ENCODE results near the gene OGT. TPM values are rescaled to one million over a fixed set of nuclear protein-coding genes. Genes with fewer than 3 reads are reported as not detected.

Gene OGT
- total RNA-seq, 1 donor from 2014 or later: 64.2 TPM

- Histone ChIP-seq H3K36me3 (peaks cover 0 to 16% of the 10 kb centered on the region in 2 donors), H3K4me1 (no peaks in the 10 kb centered on the region), H3K27me3 (no peaks in the 10 kb centered on the region), H3K27ac (no peak overlapping the region), H3K4me3 (no peak overlapping the region), H3K9me3 (no peaks in the 10 kb centered on the region)
- intact Hi-C loops (cut with DNase I): no loop called here
- TF ChIP-seq CTCF (IDR thresholded peaks at IDR 0.05): no peak
- DNase-seq (ENCODE audit: low spot score in 2 of 2): no peak
These were observed 84.8 kb downstream of the OGT start for GRCh38 chrX:71617742-71618141.

GRCh38 chrX:71618303-71618721 lies 85.4 kb downstream of the OGT start, which contains the start of gene CXCR3:
TSS of gene CXCR3 (minus strand) at chrX:71618511. CDS start at chrX:71618449, 62 bp downstream.
- intact Hi-C loops (cut with DNase I): no loop called here
- DNase-seq (ENCODE audit: low spot score in 2 of 2): peak in 1 of 2 donors; percentile 63
- no peak for TF ChIP-seq CTCF (IDR thresholded peaks at IDR 0.05)
- H3K9me3 ChIP-seq: no peaks in the 10 kb centered on the region
- no peak within 1 kb of the TSS for H3K27ac ChIP-seq
- H3K4me3 ChIP-seq: no peak within 1 kb of the TSS
- peaks cover 0 to 15% of the 10 kb centered on the region in 2 donors for H3K36me3 ChIP-seq
- H3K4me1 ChIP-seq: peaks cover 0 to 4% of the 10 kb centered on the region in 2 donors
- H3K27me3 ChIP-seq: no peaks in the 10 kb centered on the region

GRCh38 chrX:71618787-71619186 lies 85.9 kb downstream of the OGT start:
- peaks cover 0 to 10% of the 10 kb centered on the region in 2 donors for H3K36me3 ChIP-seq
- intact Hi-C loops (cut with DNase I): no loop called here
- no peaks in the 10 kb centered on the region for H3K9me3 ChIP-seq
- no peaks in the 10 kb centered on the region for H3K27me3 ChIP-seq
- H3K4me3 ChIP-seq: no peak overlapping the region
- TF ChIP-seq CTCF (IDR thresholded peaks at IDR 0.05): no peak
- DNase-seq (ENCODE audit: low spot score in 2 of 2): peak in 1 of 2 donors; percentile 22
- peaks cover 0 to 6% of the 10 kb centered on the region in 2 donors for H3K4me1 ChIP-seq
- no peak overlapping the region for H3K27ac ChIP-seq

- peaks cover 0 to 6% of the 10 kb centered on the region in 2 donors for H3K4me1 ChIP-seq
- no peak for TF ChIP-seq CTCF (IDR thresholded peaks at IDR 0.05)
- H3K9me3 ChIP-seq: no peaks in the 10 kb centered on the region
- H3K36me3 ChIP-seq: peaks cover 0 to 6% of the 10 kb centered on the region in 2 donors
- no peak overlapping the region for H3K4me3 ChIP-seq
- peak in 1 of 2 donors; percentile 48 for DNase-seq (ENCODE audit: low spot score in 2 of 2)
- no peak overlapping the region for H3K27ac ChIP-seq
- no peaks in the 10 kb centered on the region for H3K27me3 ChIP-seq
- intact Hi-C loops (cut with DNase I): no loop called here
These were observed 86.3 kb downstream of the OGT start for GRCh38 chrX:71619193-71619592.

GRCh38 chrX:71619986-71620385 lies 87.1 kb downstream of the OGT start:
- Histone ChIP-seq H3K9me3 (no peaks in the 10 kb centered on the region), H3K27ac (no peak overlapping the region), H3K36me3 (no peaks in the 10 kb centered on the region), H3K27me3 (no peaks in the 10 kb centered on the region), H3K4me3 (no peak overlapping the region), H3K4me1 (peaks cover 0 to 6% of the 10 kb centered on the region in 2 donors)
- intact Hi-C loops (cut with DNase I): no loop called here
- TF ChIP-seq CTCF (IDR thresholded peaks at IDR 0.05): no peak
- DNase-seq (ENCODE audit: low spot score in 2 of 2): peak in 1 of 2 donors; percentile 33

GRCh38 chrX:71621603-71622002 lies 88.7 kb downstream of the OGT start:
- Histone ChIP-seq H3K4me3 (no peak overlapping the region), H3K36me3 (no peaks in the 10 kb centered on the region), H3K27ac (peak overlapping the region; percentile 13 to 67), H3K4me1 (peaks cover 0 to 6% of the 10 kb centered on the region in 2 donors), H3K9me3 (no peaks in the 10 kb centered on the region), H3K27me3 (no peaks in the 10 kb centered on the region)
- no peak for TF ChIP-seq CTCF (IDR thresholded peaks at IDR 0.05)
- intact Hi-C loops (cut with DNase I): no loop called here
- DNase-seq (ENCODE audit: low spot score in 2 of 2): peak in 1 of 2 donors; percentile 59
